ENCODE measurements around the gene TXLNA. TPM values are rescaled to one million over a fixed set of nuclear protein-coding genes. Genes with fewer than 3 reads are reported as not detected.
"Not testable (repeated sequence)": the region's sequence is repeated elsewhere in the genome, so short reads cannot be mapped to it uniquely, and the experiment has no call there.

The TXLNA gene
- total RNA-seq (2014; rRNA removed; shearing (Covaris generic)) = 48.6 and 54.8 TPM in 2 replicates

DNA sequence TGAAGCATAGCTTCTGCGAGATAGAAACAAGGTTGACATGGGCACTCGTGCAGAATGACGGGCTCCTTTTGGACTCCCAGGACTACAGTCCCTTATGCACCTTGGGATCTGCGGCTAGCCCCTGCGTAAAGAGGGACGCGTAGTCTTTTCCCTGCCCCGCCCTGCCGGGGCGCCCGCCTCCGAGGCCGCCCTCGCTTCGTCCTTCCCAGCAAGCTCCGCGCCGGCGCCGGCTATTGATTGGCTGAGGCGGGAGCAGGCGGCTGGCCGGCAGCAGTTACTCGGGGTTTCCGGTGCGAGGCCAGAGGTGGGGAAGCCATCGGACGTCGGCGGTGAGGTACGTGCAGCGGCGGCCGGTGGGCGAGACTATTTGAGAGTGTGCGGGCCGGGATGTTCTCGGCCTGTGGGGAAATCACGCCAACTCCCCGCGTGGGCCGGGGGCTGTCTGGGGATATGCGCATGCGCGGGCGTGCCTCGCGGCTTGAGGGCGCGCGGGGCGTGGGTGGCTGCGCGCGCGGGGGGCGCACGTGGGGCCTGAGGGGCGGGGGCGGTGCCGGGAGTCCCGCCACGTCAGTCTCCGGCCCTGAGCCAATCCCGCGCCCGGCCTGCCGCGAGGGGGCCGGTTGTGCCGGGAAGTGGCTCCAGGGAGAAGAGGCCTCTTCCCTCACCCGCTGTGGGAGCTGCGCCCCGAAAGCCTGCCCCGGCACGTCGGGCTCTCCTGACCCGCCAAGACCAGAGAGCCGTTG, at the start of gene TXLNA:
Gene TXLNA, plus strand, starts transcription at position 233 of the 743 bp plus-strand sequence. CDS start 671 bp downstream, outside the sequence.
- DNase-seq (ENCODE audit: low spot score) = peak; percentile 91

DNA sequence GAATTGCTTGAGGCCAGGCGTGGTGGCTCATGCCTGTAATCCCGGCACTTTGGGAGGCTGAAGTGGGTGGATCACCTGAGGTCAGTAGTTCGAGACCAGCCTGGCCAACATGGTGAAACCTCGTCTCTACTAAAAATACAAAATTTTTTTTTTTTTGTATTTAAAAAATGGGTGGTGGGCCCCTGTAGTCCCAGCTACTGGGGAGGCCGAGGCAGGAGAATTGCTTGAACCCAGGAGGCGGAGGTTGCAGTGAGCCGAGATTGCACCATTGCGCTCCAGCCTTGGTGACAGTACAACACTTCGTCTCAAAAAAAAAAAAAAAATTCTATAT, 45.6 kb upstream of the TXLNA start:
- DNase-seq (ENCODE audit: low spot score) = not testable (repeated sequence)

GRCh38 chr1:32137111-32137510, 42.4 kb upstream of the TXLNA start:
- no peak for DNase-seq (ENCODE audit: low spot score)

DNA sequence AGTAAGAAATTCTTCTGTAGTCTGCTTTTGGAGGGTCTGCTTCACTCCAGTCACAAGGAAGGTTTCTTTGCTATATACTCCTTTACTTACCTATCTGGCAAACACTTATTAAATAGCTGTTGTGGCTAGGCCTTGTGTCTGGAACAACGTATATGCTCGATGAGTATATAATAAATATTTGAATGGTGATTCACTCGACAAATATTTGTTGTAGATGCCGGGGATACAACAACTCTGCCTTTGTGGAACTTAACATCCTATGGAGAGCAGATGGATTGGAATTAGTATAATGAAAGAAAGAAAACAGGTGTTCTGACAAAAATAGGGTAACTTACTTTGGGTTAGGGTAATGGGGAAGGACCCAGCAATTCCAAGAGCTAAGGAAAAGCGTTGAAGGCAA, 40.5 kb upstream of the TXLNA start:
- DNase-seq (ENCODE audit: low spot score) = peak; percentile 58

DNA sequence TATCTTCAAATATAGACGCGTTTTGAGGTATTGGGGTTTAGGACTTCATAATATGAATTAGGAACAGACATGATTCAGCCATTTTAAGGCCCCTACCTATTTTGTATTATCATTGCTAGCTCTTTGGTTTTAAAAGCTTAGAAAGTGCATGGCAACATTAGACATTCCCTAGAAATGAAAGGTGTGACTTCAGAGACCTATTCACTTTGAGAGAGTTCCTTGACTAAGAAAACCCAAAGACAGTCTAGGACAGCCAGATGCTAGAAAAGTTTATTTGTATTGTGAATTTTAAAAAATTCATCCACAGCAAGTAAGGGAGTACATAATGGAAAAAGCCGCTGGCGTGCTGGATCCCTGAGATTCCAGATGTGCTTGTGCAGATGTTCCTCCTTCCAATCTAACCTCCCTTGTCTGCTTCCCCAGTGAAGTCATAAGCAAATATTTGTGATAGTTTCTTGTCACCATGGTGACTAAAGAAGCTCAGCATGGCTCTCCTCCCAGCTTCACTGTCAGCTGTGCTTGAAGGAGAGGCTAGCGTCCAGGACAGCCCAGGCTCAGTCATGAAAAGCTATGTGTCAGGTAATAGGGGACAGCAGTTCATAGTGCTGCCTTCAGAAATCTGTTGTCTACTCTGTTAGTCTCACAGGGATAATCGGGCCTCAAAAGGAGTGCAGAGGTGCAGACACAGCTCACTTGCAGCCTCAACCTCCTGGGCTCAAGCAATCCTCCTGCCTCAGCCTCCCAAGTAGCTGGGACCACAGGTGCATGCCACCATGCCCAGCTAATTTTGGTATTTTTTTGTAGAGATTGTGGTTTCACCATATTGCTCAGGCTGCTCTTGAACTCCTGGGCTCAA, 36.8 kb upstream of the TXLNA start:
- peak; percentile 71 for DNase-seq (ENCODE audit: low spot score)

- DNase-seq (ENCODE audit: low spot score) = not testable (repeated sequence)
Observed at GRCh38 chr1:32143302-32143695, 36.2 kb upstream of the TXLNA start.

- no peak for DNase-seq (ENCODE audit: low spot score)
Observed at GRCh38 chr1:32144033-32144432, 35.4 kb upstream of the TXLNA start.

GRCh38 chr1:32147799-32148198, 31.7 kb upstream of the TXLNA start:
- not testable (repeated sequence) for DNase-seq (ENCODE audit: low spot score)

GRCh38 chr1:32150847-32151246, 28.6 kb upstream of the TXLNA start:
- DNase-seq (ENCODE audit: low spot score) = no peak

- DNase-seq (ENCODE audit: low spot score) = no peak
Observed at GRCh38 chr1:32151319-32151787, 28.1 kb upstream of the TXLNA start.

GRCh38 chr1:32159189-32159588, 20.3 kb upstream of the TXLNA start:
- DNase-seq (ENCODE audit: low spot score) = no peak

GRCh38 chr1:32163405-32163804, 16.1 kb upstream of the TXLNA start:
- DNase-seq (ENCODE audit: low spot score) = no peak

DNA sequence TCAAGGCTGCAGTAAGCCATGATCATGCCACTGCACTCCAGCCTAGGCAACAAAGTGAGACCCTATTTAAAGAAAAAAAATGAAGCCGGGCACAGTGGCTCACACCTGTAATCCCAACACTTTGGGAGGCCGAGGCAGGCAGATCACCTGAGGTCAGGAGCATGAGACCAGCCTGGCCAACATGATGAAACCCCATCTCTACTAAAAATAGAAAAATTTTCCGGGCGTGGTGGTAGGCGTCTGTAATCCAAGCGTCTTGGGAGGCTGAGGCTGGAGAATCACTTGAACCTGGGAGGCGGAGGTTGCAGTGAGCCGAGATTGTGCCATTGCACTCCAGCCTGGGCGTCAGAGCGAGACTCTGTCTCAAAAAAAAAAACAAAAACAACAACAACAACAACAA, 13.8 kb upstream of the TXLNA start:
- DNase-seq (ENCODE audit: low spot score) = not testable (repeated sequence)

DNA sequence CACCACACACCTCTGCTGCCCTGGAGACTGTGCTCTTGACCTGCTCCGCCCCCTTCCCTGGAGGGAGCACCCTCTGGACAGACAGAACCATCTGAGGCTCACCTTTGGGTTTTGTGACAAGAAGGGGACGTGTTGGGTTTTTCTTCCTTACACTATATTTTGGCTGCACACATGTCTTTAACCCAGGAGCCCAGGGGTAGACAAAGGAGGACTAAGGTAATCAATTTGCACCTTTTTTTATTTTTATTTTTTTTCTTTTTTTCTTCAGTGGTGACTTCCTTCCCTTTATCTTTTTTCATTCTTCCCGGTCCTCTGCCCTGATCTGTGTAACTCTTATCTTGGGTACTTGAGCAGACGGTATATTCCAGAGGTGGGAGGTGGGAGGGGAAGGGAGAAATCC, 8.5 kb upstream of the TXLNA start:
- DNase-seq (ENCODE audit: low spot score) = no peak

DNA sequence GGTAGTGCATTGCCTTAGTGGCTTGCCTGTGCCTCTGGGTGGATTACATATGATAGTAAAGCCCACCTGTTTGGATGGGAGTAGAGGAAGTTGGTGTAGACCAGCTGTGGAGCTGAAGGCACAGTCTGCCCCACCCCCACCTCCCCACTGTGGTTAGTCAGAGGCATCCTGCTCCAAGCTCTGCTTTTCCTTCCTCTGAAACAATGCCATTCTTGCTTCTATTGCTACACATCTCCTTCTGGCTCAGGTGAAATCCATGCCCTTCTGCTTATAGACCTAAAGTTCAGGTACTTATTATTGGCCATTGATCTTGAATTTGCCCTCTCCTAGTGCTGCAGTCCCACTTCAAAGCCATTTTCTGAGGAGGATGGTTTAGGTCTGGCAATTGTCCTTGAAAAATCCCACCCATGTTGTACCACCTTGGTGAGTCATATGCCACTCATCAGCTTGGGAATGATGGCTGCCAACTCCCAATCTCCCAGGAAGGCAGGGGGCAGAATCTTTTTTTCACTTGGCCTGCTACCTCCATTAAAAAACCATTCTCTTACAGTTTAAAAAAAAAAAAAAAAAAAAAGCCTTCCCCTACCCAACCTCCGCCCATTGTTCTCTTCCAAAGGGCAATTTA, 6.7 kb upstream of the TXLNA start:
- no peak for DNase-seq (ENCODE audit: low spot score)

DNA sequence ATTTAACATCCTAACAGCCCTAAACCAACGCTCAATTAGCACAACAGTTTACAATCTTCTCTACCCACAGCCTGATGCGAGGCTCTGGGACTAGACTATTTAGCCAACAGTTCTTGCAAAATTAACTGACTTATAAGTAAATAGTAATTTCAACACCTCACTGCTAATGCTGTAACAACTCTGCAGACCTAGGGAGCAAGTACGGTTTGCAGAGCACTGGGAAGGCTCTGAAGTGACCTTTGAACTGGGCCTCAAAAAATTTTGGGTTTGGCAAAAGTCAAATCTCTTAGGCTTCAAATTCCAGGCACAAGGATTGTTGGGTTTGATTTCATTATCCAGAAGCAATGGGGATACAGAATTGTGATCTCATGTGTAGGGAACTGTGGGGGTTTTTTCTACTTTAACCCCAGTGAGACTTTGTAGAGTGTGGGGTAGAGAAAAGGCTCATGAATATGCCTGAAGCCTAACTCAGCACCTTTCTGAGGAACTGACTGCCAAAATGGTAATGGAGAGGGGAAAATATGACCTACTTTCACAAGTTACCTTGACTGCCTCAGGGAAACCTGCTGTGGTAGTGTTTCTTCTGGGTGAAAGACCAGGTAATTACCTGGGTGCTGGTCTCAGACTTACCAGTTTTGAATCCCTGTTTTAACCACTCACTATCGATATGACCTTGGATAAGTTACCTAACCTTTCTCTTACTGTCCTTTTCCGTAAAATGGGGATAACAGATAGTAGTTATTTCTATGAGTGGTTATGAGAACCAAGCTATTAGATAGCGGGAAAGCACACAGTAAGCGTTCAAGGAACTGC, 889 bp upstream of the TXLNA start:
- no peak for DNase-seq (ENCODE audit: low spot score)

DNA sequence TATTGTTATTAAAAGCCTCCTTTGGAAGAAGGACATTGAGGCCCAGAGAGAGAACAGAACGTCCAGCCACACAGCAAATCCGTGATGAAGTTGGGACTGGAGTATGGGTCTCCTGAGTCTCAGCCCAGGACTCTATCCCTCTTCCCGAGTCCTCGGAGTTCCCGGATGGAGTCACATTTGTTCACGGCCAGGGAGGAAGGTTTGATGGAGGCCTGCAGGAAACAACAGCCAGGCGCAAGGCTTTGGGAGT, 357 bp upstream of the TXLNA start:
- no peak for DNase-seq (ENCODE audit: low spot score)

GRCh38 chr1:32180186-32181060, 948 bp downstream of the TXLNA start:
- DNase-seq (ENCODE audit: low spot score) = peak; percentile 51

- no peak for DNase-seq (ENCODE audit: low spot score)
Observed at GRCh38 chr1:32181065-32181464, 1.6 kb downstream of the TXLNA start.

- DNase-seq (ENCODE audit: low spot score) = no peak
Observed at GRCh38 chr1:32181563-32181962, 2.1 kb downstream of the TXLNA start.

- no peak for DNase-seq (ENCODE audit: low spot score)
Observed at GRCh38 chr1:32182060-32182459, 2.6 kb downstream of the TXLNA start.
